Ovary (tissue), 9 donors: ENCODE results near the gene EPG5. TPM values are rescaled to one million over a fixed set of nuclear protein-coding genes. Genes with fewer than 3 reads are reported as not detected.

Experiments
- DNase-seq, 5 donors: peaks; one replicate each; pipeline ENCODE4 v3.0.0-alpha.2; 2019 to 2020
- H3K27ac ChIP-seq, 2 donors: fragments of 200-600 bp; one replicate each; pipeline versions ENCODE4 v1.5.1 to v1.8.0; 2019 to 2022
- H3K27me3 ChIP-seq: fragments of 200-600 bp; one replicate; pipeline ENCODE4 v1.8.0; 2022
- H3K36me3 ChIP-seq: fragments of 200-600 bp; sonication (generic); one replicate; pipeline ENCODE4 v1.5.1; 2019
- H3K4me1 ChIP-seq: one replicate; pipeline ENCODE4 v1.8.1; 2013; ENCODE audit warnings: mild to moderate bottlenecking, moderate library complexity; ENCODE audit not compliant: insufficient read depth
- H3K4me3 ChIP-seq: fragments of 200-600 bp; sonication (generic); one replicate; pipeline ENCODE4 v1.5.1; 2017
- H3K9me3 ChIP-seq, 2 donors: fragments of 200-600 bp in 1 of 2; sonication (generic) in 1 of 2; one replicate each; pipeline versions ENCODE4 v1.5.1 to v1.8.1; 2013 to 2019; ENCODE audit warnings: mild to moderate bottlenecking in 1 of 2, moderate library complexity in 1 of 2
- CTCF ChIP-seq, 3 donors: fragments of 450-650 bp in 2 of 3; fragments of 200-600 bp in 1 of 3; IDR thresholded peaks; one replicate each; pipeline versions ENCODE4 v1.5.1 to v1.8.0; 2016 to 2022; ENCODE audit warnings: antibody characterized with exemption in 3 of 3, mild to moderate bottlenecking in 1 of 3
- EP300 ChIP-seq: sonication (generic); formaldehyde crosslinking; IDR thresholded peaks from one replicate; pipeline ENCODE4 v1.6.1; 2017; ENCODE audit warnings: antibody characterized with exemption
- POLR2A ChIP-seq: fragments of 450-650 bp; IDR thresholded peaks from one replicate; pipeline ENCODE4 v1.6.1; 2017; ENCODE audit warnings: antibody characterized with exemption, mild to moderate bottlenecking, moderate library complexity
- WGBS, 3 donors: extraction: QIAGEN DNeasy Blood & Tissue Kit in 1 of 3; methylation state at CpG; one replicate each; pipeline versions ENCODE4 v1.1.5 to v1.1.7; 2013 to 2017; 5-methylcytosine and 5-hydroxymethylcytosine counted together
- intact Hi-C, 4 donors: fragments of 100-400 bp; cut with DNase I; formaldehyde crosslinking; loops; one replicate each; pipeline versions ENCODE4 v1.11.0 to v1.15.1; 2022 to 2023
- polyA plus RNA-seq, 2 donors: library from polyadenylated mRNA; stranded (reverse); fragments of 200-250 nt in 1 of 2; fragments of 350-450 nt in 1 of 2; fragmentation: Illumina TruSeq in 1 of 2; extraction: RNeasy Lipid Tissue Mini Kit (QIAGEN cat#74804) in 1 of 2; gene quantifications; one replicate each; pipeline ENCODE4 v1.2.3, GENCODE V29; 2013 to 2014
- total RNA-seq, 7 donors: library from RNA; depleted of rRNA in 2 of 7; stranded (reverse); fragments of >200 nt in 2 of 7; fragmentation: NEBNext Ultra II Directional in 3 of 7; extraction: Animal tissue kit (Norgen Biotek cat#: 25700) in 3 of 7; gene quantifications; one replicate each; pipeline versions ENCODE4 v1.1.0 to v1.2.4, GENCODE V29; 2016 to 2023
- donor health status: DM: no; HTN: no; CAD: no; lungs with moderate emphysema.
- donor health status: DM: no; HTN: no; CAD: no.
- donor health status: Bipolar disorder and iron deficiency.
- donor health status: DM: yes; HTN: yes; CAD: no.
- donor health status: DM: no; HTN: no; CAD: no.
- donor health status: DM: yes; HTN: yes; CAD: no.

Gene EPG5
- total and polyA plus RNA-seq, 9 donors = 8.9 to 28.4 (median 21.2) TPM

GRCh38 chr18:45879681-45880655 lies 87.2 kb downstream of the EPG5 start:
- Histone ChIP-seq H3K36me3 (no peaks in the 10 kb centered on the region), H3K27me3 (no peaks in the 10 kb centered on the region), H3K4me1 (no peaks in the 10 kb centered on the region), H3K27ac (no peak overlapping the region), H3K9me3 (no peaks in the 10 kb centered on the region), H3K4me3 (no peak overlapping the region)
- TF ChIP-seq POLR2A (no peak), CTCF (IDR thresholded peaks at IDR 0.05) (peak; percentile 60 to 68 (median 64))
- intact Hi-C loops = loop anchor here in 1 of 4 donors (10.0 kb wide), 1 partner anchor 195 kb away; no protein-coding TSS in a partner anchor
- DNase-seq = peak; percentile 30 to 73 (median 52)
- WGBS, 3 donors = 39 to 41% (median 40%) methylated on average over 17 of the region's 17 CpGs

- TF ChIP-seq CTCF (IDR thresholded peaks at IDR 0.05) (no peak), EP300 (no peak), POLR2A (no peak)
- Histone ChIP-seq H3K27ac (no peak overlapping the region), H3K4me3 (no peak overlapping the region), H3K27me3 (no peaks in the 10 kb centered on the region), H3K9me3 (no peaks in the 10 kb centered on the region), H3K4me1 (no peaks in the 10 kb centered on the region), H3K36me3 (no peaks in the 10 kb centered on the region)
- WGBS, 3 donors = 93 to 96% (median 94%) methylated on average over 3 of the region's 3 CpGs
- intact Hi-C loops = no loop called here
- DNase-seq = no peak
Measured at GRCh38 chr18:45877403-45877802, 89.7 kb downstream of the EPG5 start.

- Histone ChIP-seq H3K27me3 (no peaks in the 10 kb centered on the region), H3K27ac (no peak overlapping the region), H3K4me3 (no peak overlapping the region), H3K36me3 (no peaks in the 10 kb centered on the region), H3K4me1 (no peaks in the 10 kb centered on the region), H3K9me3 (no peaks in the 10 kb centered on the region)
- intact Hi-C loops = no loop called here
- no peak for TF ChIP-seq POLR2A
- no peak for TF ChIP-seq CTCF (IDR thresholded peaks at IDR 0.05)
- no peak for TF ChIP-seq EP300
- DNase-seq = no peak
- 92 to 97% (median 96%) methylated on average over 3 of the region's 3 CpGs for WGBS, 3 donors
Measured at GRCh38 chr18:45876161-45876560, 91.0 kb downstream of the EPG5 start.

GRCh38 chr18:45874491-45875184 lies 92.5 kb downstream of the EPG5 start:
- Histone ChIP-seq H3K4me1 (no peaks in the 10 kb centered on the region), H3K27ac (no peak overlapping the region), H3K36me3 (no peaks in the 10 kb centered on the region), H3K4me3 (no peak overlapping the region), H3K9me3 (no peaks in the 10 kb centered on the region), H3K27me3 (no peaks in the 10 kb centered on the region)
- intact Hi-C loops = no loop called here
- WGBS, 3 donors = 90 to 92% (median 91%) methylated on average over 5 of the region's 5 CpGs
- TF ChIP-seq POLR2A (no peak), EP300 (no peak), CTCF (IDR thresholded peaks at IDR 0.05) (no peak)
- DNase-seq = no peak
